HCT116 (cell line): Measurements from ENCODE around the gene ZNF213. TPM values are rescaled to one million over a fixed set of nuclear protein-coding genes. Genes with fewer than 3 reads are reported as not detected.

Experiments used
- ATAC-seq: fragments of 200-7000 bp; cut with Tn5 transposase; 2 replicates; pipeline ENCODE4 v1.9.1; 2020; ENCODE audit warnings: mild to moderate bottlenecking, moderate library complexity
- BruUV-seq: library from RNA; stranded (reverse); fragments of 400-500 nt; replicated peaks from 2 replicates; lab custom pipeline; 2021; lab: Mats Ljungman, UMichigan
- CTCF ChIA-PET: fragments of 300-600 bp; sonication (Branson Sonifier 250); formaldehyde crosslinking; loops from one replicate; lab custom pipeline; 2021; ENCODE audit warnings: antibody characterized with exemption; lab: Charles Lee
- POLR2A ChIA-PET: fragments of 300-600, 350-600 bp; sonication (Branson Sonifier 250); formaldehyde crosslinking; loops from one replicate; lab custom pipeline; 2021; ENCODE audit warnings: antibody characterized with exemption; lab: Charles Lee
- RAD21 ChIA-PET, 2 experiments: fragments of 300-600 bp; sonication (Branson Sonifier 250); formaldehyde crosslinking; loops; one replicate each; lab custom pipeline; 2023; ENCODE audit warnings: low total read pairs in 2 of 2; ENCODE audit not compliant: uncharacterized antibody in 2 of 2, unreplicated experiment in 2 of 2, low non-redundant PET in 1 of 2; lab: Charles Lee
- DNase-seq: peaks from one replicate; pipeline ENCODE4 v3.0.0-alpha.2; 2010; ENCODE audit warnings: low read depth, low spot score
- H2AFZ ChIP-seq: fragments of 200-600 bp; shearing (Covaris generic), sonication (generic); 2 replicates; pipeline ENCODE4 v1.6.1; 2017; ENCODE audit warnings: low read depth, mixed run types, mixed read lengths, antibody characterized with exemption, low read length; ENCODE audit not compliant: poor library complexity, severe bottlenecking
- H3K27ac ChIP-seq: 2 replicates; pipeline ENCODE4 v1.5.1; 2012; ENCODE audit warnings: low read depth, low read length
- H3K27me3 ChIP-seq: fragments of 200-600 bp; sonication (generic); 2 replicates; pipeline ENCODE4 v1.6.1; 2016; ENCODE audit warnings: mixed run types, low read length, mixed read lengths; ENCODE audit not compliant: insufficient read depth
- H3K36me3 ChIP-seq, 2 experiments: fragments of 200-500 bp in 1 of 2; fragments of 200-600 bp in 1 of 2; sonication (Bioruptor generic) in 1 of 2; sonication (generic) in 1 of 2; 2 replicates each; pipeline versions ENCODE4 v1.5.1 to v1.6.1; 2014 to 2016; ENCODE audit warnings: low read length in 2 of 2, inconsistent platforms in 1 of 2, mixed read lengths in 1 of 2, mixed run types in 1 of 2; ENCODE audit not compliant: insufficient read depth in 2 of 2, control insufficient read depth in 1 of 2
- H3K4me1 ChIP-seq, 2 experiments: fragments of 200-600 bp in 1 of 2; sonication (generic) in 1 of 2; 2 replicates each; pipeline versions ENCODE4 v1.5.1 to v1.6.1; 2012 to 2017; ENCODE audit warnings: low read length in 2 of 2, inconsistent platforms in 1 of 2, mild to moderate bottlenecking in 1 of 2, mixed read lengths in 1 of 2, mixed run types in 1 of 2, moderate library complexity in 1 of 2; ENCODE audit not compliant: insufficient read depth in 2 of 2, control insufficient read depth in 1 of 2
- H3K4me2 ChIP-seq: fragments of 200-600 bp; sonication (generic); 2 replicates; pipeline ENCODE4 v1.6.1; 2017; ENCODE audit warnings: mixed run types, low read length, mixed read lengths
- H3K4me3 ChIP-seq, 2 experiments: fragments of 200-600 bp in 1 of 2; sonication (generic) in 1 of 2; replicated peaks in 1 of 2; 2 replicates each; pipeline ENCODE4 v1.5.1; 2011 to 2016; ENCODE audit warnings: low read length in 2 of 2, control low read depth in 1 of 2, low read depth in 1 of 2, mild to moderate bottlenecking in 1 of 2, mixed read lengths in 1 of 2, mixed run types in 1 of 2
- H3K79me2 ChIP-seq: fragments of 200-600 bp; sonication (generic); 2 replicates; pipeline ENCODE4 v1.6.1; 2017; ENCODE audit warnings: mild to moderate bottlenecking, mixed run types, low read length, moderate library complexity, mixed read lengths; ENCODE audit not compliant: insufficient read depth
- H3K9ac ChIP-seq: fragments of 200-600 bp; sonication (generic); 2 replicates; pipeline ENCODE4 v1.6.1; 2016; ENCODE audit warnings: low read length, mixed read lengths
- H3K9me2 ChIP-seq: fragments of 200-600 bp; sonication (generic), shearing (Covaris generic); 2 replicates; pipeline ENCODE4 v1.6.1; 2017; ENCODE audit warnings: mixed run types, mild to moderate bottlenecking, moderate library complexity; ENCODE audit not compliant: insufficient read depth
- H3K9me3 ChIP-seq, 2 experiments: fragments of 200-500 bp in 1 of 2; fragments of 200-600 bp in 1 of 2; sonication (Bioruptor generic) in 1 of 2; sonication (generic) in 1 of 2; 2 replicates each; pipeline ENCODE4 v1.6.1; 2014 to 2017; ENCODE audit warnings: low read length in 2 of 2, mixed read lengths in 2 of 2, inconsistent platforms in 1 of 2, low read depth in 1 of 2, mild to moderate bottlenecking in 1 of 2, mixed run types in 1 of 2, moderate library complexity in 1 of 2; ENCODE audit not compliant: control insufficient read depth in 1 of 2, insufficient read depth in 1 of 2
- H4K20me1 ChIP-seq: fragments of 200-600 bp; sonication (generic), shearing (Covaris generic); 2 replicates; pipeline ENCODE4 v1.6.1; 2017; ENCODE audit warnings: mixed run types, mild to moderate bottlenecking, moderate library complexity; ENCODE audit not compliant: insufficient read depth
- ATF3 ChIP-seq: IDR thresholded peaks from 2 replicates; pipeline ENCODE4 v1.6.1; 2012
- EZH2 ChIP-seq: fragments of 200-600 bp; sonication (generic); IDR thresholded peaks from 2 replicates; pipeline ENCODE4 v1.6.1; 2017; ENCODE audit warnings: antibody characterized with exemption, mixed run types
- EZH2phosphoT487 ChIP-seq: fragments of 200-600 bp; IDR thresholded peaks from 2 replicates; pipeline ENCODE4 v1.6.1; 2018; ENCODE audit warnings: antibody characterized with exemption, borderline replicate concordance
- FOSL1 ChIP-seq: IDR thresholded peaks from 2 replicates; pipeline ENCODE4 v1.6.1; 2012; ENCODE audit warnings: low read depth
- REST ChIP-seq: IDR thresholded peaks from 2 replicates; pipeline ENCODE4 v1.6.1; 2012; ENCODE audit warnings: low read depth
- SIN3A ChIP-seq: IDR thresholded peaks from 2 replicates; pipeline ENCODE4 v1.6.1; 2012; ENCODE audit warnings: low read depth
- SP1 ChIP-seq: IDR thresholded peaks from 2 replicates; pipeline ENCODE4 v1.6.1; 2012; ENCODE audit warnings: low read depth
- YY1 ChIP-seq: IDR thresholded peaks from 2 replicates; pipeline ENCODE4 v1.6.1; 2011; ENCODE audit warnings: low read length, low read depth, moderate library complexity, mild to moderate bottlenecking; ENCODE audit not compliant: insufficient replicate concordance; ENCODE audit errors: extremely low read depth
- ZBTB33 ChIP-seq: IDR thresholded peaks from 2 replicates; pipeline ENCODE4 v1.6.1; 2011; ENCODE audit warnings: mild to moderate bottlenecking, low read length, moderate library complexity; ENCODE audit not compliant: insufficient replicate concordance; ENCODE audit errors: extremely low read depth
- intact Hi-C: fragments of 100-400 bp; cut with micrococcal nuclease; formaldehyde crosslinking; loops from 2 replicates; pipeline ENCODE4 v1.10.0; 2022
- total RNA-seq: library from RNA; stranded (reverse); gene quantifications from one replicate; pipeline ENCODE4 v1.2.1, GENCODE V29; 2021; ENCODE audit not compliant: unreplicated experiment

ZNF213 gene
- total RNA-seq, 1 experiment from 2014 or later, result 11.0 TPM

- intact Hi-C loops, result no loop called here
- DNase-seq, result no peak
- Histone ChIP-seq H3K9me2 (no peaks in the 10 kb centered on the region), H3K4me2 (no peak overlapping the region), H3K27me3 (no peaks in the 10 kb centered on the region), H4K20me1 (no peaks in the 10 kb centered on the region), H3K4me1 (peaks cover 10 to 22% of the 10 kb centered on the region in 2 experiments), H3K36me3 (peaks cover 5 to 9% of the 10 kb centered on the region in 2 experiments; a peak in 3 of 4 replicates), H3K9me3 (no peaks in the 10 kb centered on the region), H3K9ac (no peak overlapping the region), H3K79me2 (peaks cover 14% of the 10 kb centered on the region; the same call in 1 of the 2 replicates), H3K27ac (no peak overlapping the region; the same call in 1 of the 2 replicates), H3K4me3 (no peak overlapping the region), H2AFZ (no peak overlapping the region)
- ChIA-PET CTCF (interaction anchor here (0.9 kb wide), 1 partner anchor 14 kb away, joined by 4 read pairs; no protein-coding TSS in a partner anchor), RAD21 (no interaction called here), POLR2A (interaction anchor here (0.6 to 2.1 kb wide), 2 partner anchors 7 to 9 kb away, joined by 3 to 6 read pairs; no protein-coding TSS in a partner anchor)
- ATAC-seq, result no peak
- TF ChIP-seq ATF3 (no peak), FOSL1 (no peak), YY1 (no peak), ZBTB33 (no peak), EZH2phosphoT487 (no peak), SP1 (no peak), SIN3A (no peak), EZH2 (no peak), REST (no peak)
- BruUV-seq, result no TSS peak
Measured at GRCh38 chr16:3115561-3115960, 19.3 kb upstream of the ZNF213 start.
